Fibroblast of the conjunctiva (primary cell): ENCODE results near the gene RGS5.
A peak's percentile ranks its signal among the peaks of the same experiment; 100 is the strongest.

Experiments used
- DNase-seq: peaks from one replicate; pipeline ENCODE4 v3.0.0-alpha.2; 2010; ENCODE audit warnings: low read depth

RGS5 gene

DNA sequence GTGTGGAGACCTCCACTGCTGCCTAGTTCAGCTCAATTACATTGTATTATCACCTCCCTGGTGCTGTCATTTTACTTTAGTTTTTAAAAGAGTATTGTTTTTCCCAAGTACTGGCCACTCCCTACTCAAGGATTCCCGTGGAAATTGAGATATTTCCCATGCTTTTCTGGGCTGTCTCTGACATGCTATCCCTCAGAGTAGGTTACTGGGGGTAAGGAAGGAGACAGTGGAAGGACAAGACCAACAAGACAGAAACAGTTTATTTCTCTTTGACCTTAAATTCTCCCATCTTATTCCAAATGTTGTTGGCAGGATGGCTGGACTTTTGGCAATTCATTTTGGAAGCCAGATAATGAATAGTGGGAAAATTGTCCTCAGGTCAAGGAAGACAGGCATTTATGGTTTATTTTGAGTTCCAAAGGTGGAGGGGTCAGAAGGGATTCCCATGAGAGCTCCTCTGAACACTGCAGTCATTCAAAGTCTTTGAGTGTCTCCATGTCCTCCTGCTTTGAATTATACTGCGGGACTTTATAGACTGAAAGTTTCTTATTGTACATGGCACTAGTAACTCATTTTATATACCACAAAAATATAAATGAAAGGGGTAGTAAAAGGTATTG lies 20.3 kb downstream of the RGS5 start:
- DNase-seq = no peak

DNA sequence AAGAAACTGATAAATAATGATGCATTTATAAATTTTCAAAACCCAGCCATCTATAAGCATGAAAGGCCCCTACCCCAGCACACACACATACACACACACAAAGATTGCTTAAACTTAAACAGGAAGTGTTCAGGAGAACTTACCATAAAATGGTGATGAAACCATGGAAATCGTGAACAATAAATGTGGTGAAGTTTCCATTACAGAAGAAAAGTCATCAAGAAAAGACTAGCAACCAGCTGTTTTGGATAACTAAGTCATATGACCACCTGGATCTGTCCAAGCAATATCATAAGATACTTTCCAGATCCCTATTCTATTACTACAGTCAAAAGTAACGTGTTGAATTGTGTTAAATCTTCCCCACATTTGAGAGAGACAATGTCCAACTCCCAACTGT lies 24.1 kb downstream of the RGS5 start:
- DNase-seq = peak; percentile 18

DNA sequence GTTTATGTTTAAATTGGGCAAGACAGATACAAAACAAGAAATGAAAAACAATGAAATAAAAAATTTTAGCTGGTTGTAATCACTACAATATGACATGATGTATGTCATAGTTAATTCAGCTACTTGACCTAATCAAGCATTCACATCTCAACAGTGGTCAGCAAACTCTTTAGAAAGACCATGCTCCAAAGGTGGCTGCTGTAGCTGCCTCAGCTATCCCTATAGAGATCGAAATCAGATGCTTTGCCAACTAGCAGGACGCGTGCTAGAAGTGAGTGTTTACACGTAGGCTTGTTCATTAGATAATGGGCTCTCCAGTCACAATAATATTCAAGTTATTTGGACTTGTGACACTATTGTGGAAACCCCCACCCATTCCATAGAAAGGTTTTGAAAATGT lies 25.9 kb downstream of the RGS5 start:
- no peak for DNase-seq

DNA sequence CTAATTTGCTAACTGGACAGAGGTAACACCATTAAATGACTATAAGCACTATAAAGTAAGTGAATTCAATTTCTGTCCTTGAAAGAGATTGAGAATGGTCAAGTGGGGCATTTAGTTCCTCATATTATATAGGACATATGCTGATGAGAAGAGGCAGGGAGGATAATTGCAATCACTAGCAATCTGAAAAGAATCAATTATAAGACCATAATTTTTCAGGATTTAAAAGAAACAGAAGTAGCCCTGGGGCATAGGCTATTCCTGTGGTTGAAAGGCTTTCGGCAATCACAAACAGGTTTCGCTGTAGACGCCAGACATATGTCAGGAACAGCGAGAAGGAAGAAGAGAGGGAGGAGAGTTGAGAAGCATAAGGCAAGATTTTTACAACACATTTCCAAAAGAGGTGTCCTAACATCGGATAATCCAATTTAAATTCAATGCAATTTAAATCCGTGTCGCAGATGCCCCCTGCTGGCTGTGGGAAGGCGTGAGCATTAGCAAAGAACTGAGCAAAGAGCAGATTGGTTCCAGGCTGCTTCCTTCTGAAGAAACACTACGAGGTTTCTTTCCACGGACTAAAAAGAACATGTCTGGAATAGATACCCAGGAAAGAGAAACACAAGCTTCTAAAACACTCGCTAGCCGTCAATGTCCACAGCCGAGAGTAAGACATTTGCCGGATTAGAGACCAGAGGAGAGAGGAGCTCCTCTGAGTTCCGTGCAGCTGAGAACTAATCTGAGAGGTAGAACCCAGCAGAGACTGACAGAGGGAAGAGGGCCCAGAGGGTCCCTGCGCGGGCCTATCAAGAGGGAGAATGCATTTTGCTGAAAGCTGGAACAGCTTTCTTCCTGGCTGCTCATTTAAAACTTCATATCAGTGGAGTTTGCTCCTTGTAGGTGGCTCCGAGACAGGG lies 27.9 kb downstream of the RGS5 start:
- peak; percentile 60 for DNase-seq

DNA sequence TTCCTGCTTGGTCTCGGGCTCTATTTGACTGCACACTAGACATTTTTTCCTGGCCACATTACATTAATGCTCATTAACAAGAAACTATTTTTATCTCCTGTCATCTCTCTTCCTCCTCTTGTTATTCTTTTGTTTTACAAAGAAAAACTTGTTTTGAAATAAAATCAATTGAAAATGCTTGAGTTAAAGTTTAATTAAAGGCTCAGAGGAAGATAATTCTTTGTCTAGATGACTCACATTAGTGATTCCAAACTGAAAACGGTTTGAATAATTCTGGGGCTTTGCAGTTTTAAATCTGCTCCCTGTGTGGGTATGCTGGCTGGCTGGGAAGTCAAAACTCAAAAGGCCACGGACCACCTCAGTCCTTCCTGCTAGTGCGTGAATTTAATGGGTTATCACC lies 29.6 kb downstream of the RGS5 start:
- DNase-seq = no peak

DNA sequence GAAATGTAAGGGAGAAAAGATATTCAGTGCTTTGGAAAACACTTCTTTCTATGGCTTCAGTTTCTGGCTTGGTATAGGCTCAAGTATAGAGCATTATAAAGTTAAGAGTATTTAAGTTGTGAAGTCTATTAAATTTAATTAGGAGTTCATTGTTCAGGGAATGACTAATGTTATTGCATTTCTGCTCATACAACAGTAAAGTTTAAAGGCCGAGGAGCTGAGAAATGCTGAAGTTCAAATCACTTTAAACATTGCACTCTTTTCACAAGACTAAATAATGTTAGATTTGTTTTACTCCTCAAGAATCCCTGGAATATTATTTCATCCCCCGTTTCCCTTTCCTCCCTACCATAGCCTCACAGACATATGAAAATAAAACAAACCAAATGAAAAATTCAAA lies 30.1 kb downstream of the RGS5 start:
- no peak for DNase-seq

DNA sequence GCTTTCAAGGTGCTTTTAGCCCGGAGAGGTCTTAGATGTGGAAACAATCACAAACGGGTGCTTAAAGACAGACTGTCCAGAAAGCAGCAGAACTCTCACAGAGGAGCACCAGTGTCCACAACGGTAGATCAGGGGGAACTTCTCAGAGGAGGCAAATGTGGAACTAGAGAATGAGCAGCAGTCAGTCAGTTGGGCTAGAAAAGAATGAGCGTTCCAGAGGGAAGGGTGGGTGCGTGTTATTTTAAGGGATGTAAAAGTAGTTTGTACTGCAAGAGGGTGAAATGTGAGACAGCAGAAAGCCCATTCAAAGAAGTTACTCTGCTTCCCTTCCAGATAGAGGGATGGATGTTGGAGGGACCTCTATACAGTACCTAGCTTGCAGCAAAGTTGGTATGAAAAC lies 30.9 kb downstream of the RGS5 start:
- peak; percentile 18 for DNase-seq

DNA sequence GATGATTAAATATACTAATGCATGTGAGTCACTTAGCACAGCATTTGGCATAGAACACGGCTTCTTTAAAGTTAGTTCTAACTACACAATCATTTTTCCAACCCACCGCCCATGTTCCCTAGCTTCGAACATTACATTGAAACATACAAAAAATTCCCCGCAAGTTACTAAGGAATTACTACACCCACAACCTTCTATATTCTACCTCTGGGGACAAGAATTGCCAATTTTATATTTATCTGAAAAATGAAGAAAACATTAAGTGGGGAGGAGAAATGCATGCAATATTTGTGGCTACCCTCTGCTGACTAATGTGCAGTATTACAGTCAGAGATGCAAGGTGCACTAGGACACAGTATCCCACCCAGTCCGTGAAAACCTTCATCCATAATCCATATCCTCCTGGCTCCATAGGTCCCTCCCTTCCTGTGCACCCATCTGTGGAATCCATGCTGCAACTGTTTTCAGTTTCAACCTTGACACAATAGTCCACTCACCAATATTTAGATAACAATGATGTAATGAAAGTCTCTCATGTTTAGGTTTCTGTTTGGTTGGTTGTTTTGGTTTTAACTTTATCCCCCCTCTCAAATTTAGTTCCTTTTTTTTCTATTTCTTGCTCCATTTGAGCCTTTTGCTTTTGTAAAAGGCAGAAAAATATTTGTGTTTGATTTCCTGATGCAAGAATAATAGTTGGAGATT lies 31.6 kb downstream of the RGS5 start:
- DNase-seq = peak; percentile 49

DNA sequence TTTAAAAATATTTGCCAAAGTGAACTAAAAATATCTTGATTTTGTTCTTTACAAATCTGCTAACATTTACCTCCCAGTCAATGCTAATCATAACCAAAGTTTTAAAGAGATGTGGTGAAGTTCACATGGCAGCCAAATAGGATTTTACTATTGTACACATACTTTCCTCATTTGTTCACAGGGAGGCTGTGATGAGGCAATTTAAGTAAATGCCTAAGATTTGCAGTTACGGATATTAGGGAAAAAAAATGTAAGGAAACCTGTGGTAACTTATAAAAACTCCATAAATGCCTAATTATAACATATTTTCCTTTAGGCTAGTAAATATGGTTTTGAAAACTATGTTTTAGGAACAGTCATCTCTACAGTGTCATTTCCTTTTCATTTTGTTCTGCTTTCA lies 32.4 kb downstream of the RGS5 start:
- DNase-seq = no peak

DNA sequence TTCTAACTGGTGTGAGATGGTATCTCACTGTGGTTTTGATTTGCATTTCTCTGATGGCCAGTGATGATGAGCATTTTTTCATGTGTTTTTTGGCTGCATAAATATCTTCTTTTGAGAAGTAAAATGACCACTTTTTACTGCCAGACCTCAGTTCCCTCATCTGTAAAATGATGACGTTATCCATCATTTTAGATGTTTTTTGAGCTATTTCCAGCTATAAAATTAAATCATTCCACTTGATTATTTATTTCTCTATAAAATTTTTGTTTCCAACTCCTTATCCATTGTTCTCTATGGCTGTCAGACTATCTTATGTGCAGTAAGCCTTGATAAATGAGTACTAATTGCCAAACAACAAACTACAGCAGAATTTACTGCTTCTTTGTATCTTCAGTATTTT lies 33.2 kb downstream of the RGS5 start:
- DNase-seq = no peak

DNA sequence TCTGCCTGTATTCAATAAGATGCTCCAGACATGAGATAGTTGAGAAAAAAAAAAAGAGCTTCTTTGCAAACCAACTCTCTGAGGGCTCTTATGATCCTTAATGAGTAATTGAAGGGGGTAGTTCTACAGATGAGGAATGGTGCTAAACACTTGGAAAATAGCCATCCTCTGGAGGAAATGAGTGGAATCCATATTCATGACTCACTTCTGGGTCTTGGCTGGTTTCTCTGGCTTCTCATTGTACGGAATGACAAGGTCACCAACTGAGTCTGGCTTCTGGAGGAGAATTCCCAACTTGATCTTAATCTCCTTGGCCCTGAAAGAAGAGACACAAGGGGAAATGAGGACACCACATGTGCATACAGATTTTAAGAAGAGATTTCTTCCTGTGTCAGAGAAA lies 34.7 kb downstream of the RGS5 start:
- DNase-seq = peak; percentile 94

DNA sequence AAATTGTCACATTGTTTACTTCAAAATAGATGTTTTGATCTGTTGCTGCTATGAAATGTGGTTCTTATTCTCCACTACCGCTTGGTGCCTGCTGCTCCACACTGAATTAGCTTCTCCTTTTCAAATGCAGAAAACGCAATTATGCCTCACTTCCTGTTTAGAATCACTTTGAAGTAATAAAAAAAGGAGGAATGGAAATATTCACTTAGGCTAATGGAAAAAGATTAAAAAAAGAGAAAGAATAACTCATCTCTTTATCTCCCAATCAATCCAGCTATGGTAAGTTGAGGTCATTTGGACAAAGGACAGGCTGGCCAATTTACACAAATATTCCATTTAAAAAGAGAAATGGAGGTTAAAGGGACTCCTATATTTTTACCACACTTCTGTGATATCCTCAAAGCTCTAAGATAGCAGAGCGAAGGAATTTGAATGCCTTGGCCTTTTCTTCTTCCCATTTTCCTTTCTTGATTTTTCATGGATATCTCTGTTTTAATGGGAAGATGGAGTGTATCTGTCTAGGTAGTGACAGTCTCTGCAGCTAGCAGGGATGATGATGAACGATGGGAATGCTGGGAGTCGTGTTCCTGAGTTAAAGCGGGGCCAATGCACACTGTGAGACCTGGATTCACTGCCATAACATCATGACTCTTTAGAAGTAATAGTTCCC lies 35.7 kb downstream of the RGS5 start:
- DNase-seq = no peak

DNA sequence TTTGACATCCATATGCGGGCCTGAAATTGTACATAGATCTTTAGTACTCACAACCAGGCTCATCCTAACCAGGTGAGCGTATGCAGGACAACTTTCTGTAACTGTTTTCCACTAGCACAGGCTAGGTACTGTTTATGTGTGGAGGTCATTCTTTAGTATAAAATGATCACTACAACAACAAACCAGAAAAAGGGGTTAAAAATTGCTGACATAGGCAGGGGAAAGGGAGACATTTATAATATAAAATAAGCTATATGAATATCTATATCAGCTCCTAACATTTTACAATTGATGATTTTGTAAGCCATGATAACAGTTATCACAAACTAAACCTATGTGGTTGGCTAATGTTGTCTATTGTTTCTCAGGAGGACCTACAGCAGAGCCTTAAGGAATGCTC lies 37.6 kb downstream of the RGS5 start:
- DNase-seq = no peak

DNA sequence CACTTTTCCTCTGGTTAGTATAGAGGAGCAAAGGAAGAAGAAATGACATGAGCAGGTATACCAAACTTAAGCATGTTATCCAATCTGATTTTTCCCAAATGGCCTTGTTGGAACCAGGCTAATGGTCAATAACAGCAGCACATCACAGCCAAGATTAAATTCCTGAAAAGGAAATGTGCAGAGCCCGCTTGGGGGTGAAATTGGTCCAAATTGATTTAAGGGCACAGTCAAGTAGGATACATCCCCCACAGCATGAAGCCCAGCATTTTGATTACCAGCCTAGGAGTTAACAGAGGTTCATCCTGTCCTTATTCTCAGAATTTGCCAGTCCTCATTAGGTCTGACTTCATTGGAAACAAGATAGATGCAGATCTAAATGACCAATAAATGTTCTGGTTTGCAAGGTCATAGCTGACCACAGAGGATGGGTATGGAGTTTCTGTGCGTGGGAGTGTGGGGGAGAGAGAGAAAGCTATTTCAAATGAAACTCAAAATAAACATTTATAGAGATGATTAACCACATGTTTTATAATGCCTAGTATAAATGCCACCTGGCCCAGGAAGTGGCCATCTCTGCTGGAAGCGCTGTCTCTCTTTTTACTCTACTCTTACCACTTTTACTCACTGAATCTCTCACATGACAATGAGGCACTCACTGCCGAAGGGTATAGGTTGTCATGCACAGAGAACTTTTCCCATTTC lies 38.7 kb downstream of the RGS5 start:
- no peak for DNase-seq

DNA sequence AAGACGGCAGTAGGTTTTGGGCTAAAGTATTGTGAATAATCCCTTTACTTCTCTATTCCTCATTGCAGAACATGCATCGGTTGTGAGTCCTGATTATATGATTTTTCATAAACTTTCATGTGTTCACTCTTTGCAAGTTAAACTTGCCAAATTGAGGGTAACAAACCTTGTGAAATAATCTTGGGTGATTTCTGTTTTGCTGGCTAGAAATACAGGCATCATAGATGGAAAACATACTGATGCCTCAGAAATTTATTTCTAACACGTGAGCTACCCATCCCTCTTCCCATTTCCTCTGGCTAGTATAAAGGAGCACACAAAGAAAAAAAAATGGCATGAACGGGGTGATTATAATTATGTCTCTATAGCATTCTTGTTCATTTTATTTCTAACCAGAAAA lies 39.6 kb downstream of the RGS5 start:
- DNase-seq = no peak

DNA sequence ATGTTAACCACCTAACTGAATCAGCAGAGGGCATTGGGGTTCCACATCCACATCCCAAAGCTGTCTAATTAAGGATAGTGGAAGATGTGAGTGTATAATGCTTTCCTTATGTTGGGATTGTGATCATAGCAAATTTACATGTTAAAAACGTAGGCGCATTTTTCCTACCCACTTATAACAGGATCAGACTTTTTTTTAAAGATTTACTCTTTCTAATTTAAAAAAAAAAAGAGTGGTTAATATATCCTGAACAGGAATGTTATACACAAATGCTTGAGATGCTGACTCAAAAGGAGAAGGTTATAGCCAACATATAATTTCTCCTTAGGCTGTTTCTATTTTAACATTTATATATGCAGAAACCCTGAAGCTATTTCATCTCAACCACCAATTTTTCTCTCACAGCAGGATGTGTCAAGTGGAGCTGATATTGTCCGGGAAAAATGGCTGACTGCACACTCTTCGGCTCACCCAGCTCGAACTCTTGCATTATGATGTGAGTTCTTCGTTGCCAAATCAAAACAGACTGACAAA lies 40.3 kb downstream of the RGS5 start:
- no peak for DNase-seq

DNA sequence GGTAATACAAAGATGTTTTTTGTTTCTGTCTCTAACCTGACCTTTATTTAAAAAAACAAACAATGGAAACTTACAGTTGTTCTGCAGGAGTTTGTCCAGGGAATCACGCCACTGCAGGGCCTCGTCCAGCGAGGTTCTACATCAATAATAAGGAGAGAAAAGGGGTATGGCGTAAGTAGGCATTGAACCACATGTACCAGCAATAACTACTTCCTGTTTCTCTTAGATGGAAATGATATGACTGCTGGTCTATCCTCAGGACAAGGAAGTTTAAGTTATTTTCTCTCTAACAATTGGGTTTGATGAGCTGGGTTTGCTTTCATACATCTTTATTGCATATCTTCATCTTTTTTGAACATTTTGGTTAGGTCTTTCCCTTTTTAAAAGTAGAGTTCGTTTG lies 40.9 kb downstream of the RGS5 start:
- DNase-seq = no peak

DNA sequence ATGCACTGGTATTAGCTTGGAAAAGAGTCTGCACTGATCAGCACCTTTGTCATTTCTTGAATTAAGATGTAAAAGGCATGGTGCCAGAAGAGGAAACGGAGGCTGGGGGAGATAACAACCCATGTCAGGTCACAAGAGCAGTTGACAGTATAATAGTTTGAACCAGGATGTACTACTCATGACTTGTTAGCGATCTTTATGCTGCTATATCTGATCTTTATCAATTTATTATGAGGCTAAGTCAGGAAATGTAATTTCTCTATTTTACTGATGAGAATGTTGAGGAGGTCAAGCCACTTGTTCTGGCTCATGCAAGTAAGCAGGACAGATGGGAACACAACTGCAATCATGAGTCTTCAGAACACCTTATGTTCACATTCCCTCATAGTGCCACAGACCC lies 41.4 kb downstream of the RGS5 start:
- no peak for DNase-seq

DNA sequence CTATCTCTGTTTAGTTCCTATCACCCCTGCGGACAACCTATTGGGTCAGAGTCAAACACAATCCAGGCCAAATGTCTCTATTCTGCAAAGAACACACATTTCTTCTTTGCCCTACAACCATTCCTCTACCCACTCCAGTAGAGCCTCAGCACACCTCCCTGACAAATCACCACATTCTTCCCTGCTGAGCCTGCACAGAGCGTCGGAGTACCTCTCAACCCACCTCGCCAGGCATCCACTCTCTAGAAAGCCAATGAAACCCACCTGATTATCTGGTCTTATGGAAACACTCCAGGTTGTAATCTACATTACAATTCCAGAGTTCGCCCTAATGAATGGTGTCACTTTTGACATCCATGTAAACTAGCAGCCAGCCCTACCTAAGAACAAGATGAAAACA lies 47.1 kb downstream of the RGS5 start:
- no peak for DNase-seq

DNA sequence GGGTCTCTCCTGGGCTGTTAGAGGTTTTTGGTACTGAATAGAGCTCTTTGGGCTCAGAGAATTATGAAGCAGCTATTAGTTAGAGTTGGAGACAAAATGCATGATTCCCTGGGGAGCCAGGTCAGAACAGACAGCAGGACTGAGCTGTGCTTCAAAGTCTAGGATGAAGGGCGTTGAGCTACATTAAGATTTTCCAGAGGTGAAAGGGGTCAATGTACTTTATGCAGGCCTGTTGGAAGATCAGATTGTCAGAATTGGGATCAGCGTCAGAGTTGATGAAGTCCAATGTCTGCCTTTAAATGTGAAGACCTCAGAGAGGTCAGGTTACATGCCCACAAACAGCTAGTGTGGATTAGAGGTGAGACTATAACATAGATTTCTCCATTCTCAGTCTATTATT lies 53.8 kb downstream of the RGS5 start:
- no peak for DNase-seq

DNA sequence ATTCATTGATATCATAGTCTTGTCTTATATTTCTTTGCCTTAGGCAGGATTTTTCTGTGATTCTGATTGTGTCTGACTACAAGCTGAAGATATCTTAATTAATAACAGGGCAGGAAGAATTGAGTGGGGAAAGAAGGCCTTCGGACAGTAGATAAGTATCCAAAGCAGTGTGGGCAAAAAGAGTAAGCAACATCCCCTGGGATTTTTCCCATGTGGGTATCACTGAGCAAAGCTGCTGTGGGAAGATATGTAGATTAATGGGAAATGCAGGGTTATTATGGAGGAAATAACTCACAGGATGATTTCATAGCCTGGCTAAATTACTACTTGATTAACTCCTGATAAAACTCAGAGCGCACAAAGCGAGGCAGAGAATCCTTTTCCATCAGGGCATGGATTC lies 55.7 kb downstream of the RGS5 start:
- DNase-seq = no peak

DNA sequence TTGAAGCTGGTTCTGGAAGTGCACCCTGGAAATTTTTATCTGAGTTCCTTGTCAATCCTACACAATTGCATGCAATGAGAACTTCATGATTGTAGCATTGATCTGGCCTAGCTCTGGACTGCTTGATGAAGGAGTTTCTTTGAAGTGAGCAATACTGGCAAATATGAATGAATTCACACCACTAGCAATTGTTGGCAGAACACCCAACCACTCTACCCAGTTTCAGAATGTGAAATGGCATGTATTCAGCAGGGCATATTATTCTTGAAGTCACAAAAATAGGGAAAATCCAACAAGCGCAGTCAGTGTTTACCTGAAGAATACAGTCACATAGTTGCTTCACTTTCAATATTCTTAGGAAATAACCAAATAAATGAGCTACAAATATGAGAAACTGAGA lies 57.3 kb downstream of the RGS5 start:
- no peak for DNase-seq
